ENCODE data around the gene HYAL2. TPM values are rescaled to one million over a fixed set of nuclear protein-coding genes. Genes with fewer than 3 reads are reported as not detected.
"Not testable (repeated sequence)": the region's sequence is repeated elsewhere in the genome, so short reads cannot be mapped to it uniquely, and the experiment has no call there.

HYAL2 gene
- total RNA-seq, 1 donor from 2014 or later: 123 TPM

DNA sequence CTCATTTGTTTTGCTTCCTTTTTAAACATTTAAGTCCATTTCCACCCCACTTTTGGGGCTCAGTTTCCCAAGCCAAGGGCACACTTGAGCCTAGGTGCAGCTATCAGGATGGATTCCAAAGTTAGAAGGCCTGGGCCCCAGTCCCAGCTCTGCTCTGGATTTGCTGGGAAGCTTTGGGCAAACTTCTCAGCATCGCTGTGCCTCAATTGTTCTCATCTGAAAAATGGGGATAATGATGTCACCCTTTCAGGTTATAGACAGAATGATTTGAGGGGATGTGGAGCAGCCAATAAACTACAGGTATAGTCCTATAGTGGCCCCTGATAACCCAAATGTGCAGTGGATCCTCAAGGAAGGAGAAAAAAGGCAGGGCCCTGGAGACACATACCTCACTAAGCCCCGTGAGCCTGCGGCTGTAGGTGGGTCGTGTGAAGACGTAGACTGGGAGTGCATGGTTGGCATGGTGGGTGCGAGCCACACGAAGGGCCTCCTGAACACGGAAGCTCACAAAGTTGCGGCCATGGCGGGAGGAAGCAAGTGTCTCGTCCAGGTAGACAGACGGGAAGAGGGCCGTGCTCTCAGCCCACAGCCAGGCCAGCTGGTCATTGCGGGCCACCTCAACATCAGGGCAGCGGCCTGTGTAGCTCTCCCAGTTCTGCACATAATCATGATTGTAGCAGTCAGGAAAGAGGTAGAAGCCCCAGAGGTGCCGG is 3.2 kb downstream of the HYAL2 start:
- no peak for TF ChIP-seq CTCF (conservative IDR thresholded peaks at IDR 0.05; ENCODE audit: low read depth, low read length)
- no peak for DNase-seq (ENCODE audit: low read depth)
- no peak overlapping the region for H3K4me3 ChIP-seq (ENCODE audit: low read depth, low read length)

GRCh38 chr3:50318615-50319014 is 3.9 kb downstream of the HYAL2 start:
- no peak for DNase-seq (ENCODE audit: low read depth)
- no peak overlapping the region for H3K4me3 ChIP-seq (ENCODE audit: low read depth, low read length)
- TF ChIP-seq CTCF (conservative IDR thresholded peaks at IDR 0.05; ENCODE audit: low read depth, low read length): no peak

GRCh38 chr3:50318163-50318562 is 4.4 kb downstream of the HYAL2 start:
- TF ChIP-seq CTCF (conservative IDR thresholded peaks at IDR 0.05; ENCODE audit: low read depth, low read length): no peak
- no peak for DNase-seq (ENCODE audit: low read depth)
- no peak overlapping the region for H3K4me3 ChIP-seq (ENCODE audit: low read depth, low read length)

DNA sequence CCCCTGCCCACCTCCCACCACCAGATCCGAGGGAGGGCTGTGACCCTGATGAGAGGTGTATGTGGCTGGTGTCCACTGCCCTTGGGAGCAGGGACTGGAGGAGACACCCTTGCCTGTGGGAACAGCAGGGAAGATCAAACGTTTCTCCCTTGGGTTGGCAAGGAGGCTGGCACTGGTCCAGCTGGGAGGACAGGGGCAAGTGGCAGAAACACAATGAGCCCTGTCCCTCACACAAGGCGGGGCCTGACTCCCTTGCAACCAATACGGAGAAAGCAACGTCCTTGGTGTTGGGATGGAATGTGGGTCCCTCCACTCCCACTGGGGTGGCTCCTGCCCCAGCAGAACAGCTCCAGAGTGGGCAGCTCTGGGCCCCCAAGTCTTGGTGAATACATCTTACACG is 5.2 kb downstream of the HYAL2 start:
- DNase-seq (ENCODE audit: low read depth): no peak
- no peak overlapping the region for H3K4me3 ChIP-seq (ENCODE audit: low read depth, low read length)

GRCh38 chr3:50316657-50317242 is 5.8 kb downstream of the HYAL2 start:
- no peak for TF ChIP-seq CTCF (conservative IDR thresholded peaks at IDR 0.05; ENCODE audit: low read depth, low read length)
- H3K4me3 ChIP-seq (ENCODE audit: low read depth, low read length): no peak overlapping the region

More for the DNA sequence above, 5.2 kb downstream of the HYAL2 start:
- no peak for TF ChIP-seq CTCF (conservative IDR thresholded peaks at IDR 0.05; ENCODE audit: low read depth, low read length)

DNA sequence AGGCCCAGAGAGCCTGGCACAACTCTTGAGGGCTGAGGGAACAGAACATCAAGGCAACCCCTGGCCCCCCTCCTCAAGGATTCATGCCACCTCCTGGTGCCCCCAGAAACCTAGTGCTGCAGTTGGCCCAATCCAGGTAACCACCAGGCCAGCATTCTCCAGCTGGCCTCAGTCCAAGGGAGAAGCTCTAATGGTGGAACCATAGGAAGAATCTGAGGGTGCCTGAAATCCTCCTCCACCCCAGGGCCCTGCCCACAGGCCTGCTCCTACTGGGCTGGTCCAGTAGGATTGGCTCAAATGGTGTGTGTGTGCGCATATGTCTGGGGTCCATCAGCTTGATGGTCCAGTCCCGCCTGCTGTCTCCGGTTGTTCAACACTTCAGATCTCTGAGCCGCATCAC is 7.7 kb downstream of the HYAL2 start:
- H3K4me3 ChIP-seq (ENCODE audit: low read depth, low read length): no peak overlapping the region
- TF ChIP-seq CTCF (conservative IDR thresholded peaks at IDR 0.05; ENCODE audit: low read depth, low read length): no peak
- no peak for DNase-seq (ENCODE audit: low read depth)

More at GRCh38 chr3:50316657-50317242, 5.8 kb downstream of the HYAL2 start:
- no peak for DNase-seq (ENCODE audit: low read depth)

- DNase-seq (ENCODE audit: low read depth): no peak
- no peak for TF ChIP-seq CTCF (conservative IDR thresholded peaks at IDR 0.05; ENCODE audit: low read depth, low read length)
- H3K4me3 ChIP-seq (ENCODE audit: low read depth, low read length): no peak overlapping the region
These were observed 8.2 kb downstream of the HYAL2 start for GRCh38 chr3:50314342-50314741.

- not testable (repeated sequence) for DNase-seq (ENCODE audit: low read depth)
These were observed 10.5 kb downstream of the HYAL2 start for GRCh38 chr3:50312041-50312440.

More at GRCh38 chr3:50312041-50312440, 10.5 kb downstream of the HYAL2 start:
- not testable (repeated sequence) for H3K4me3 ChIP-seq (ENCODE audit: low read depth, low read length)
